Parathyroid adenoma (tissue), 2 donors: ENCODE measurements around the gene PCED1B.
"Not testable (repeated sequence)": the region's sequence is repeated elsewhere in the genome, so short reads cannot be mapped to it uniquely, and the experiment has no call there.

ENCODE experiments used
- H2AFZ ChIP-seq: fragments of 300-600 bp; sonication (generic); one replicate; pipeline ENCODE4 v1.7.0; 2017; ENCODE audit warnings: antibody characterized with exemption, mild to moderate bottlenecking
- H3K27ac ChIP-seq: fragments of 300-600 bp; sonication (generic); one replicate; pipeline ENCODE4 v1.7.0; 2017
- H3K27me3 ChIP-seq: fragments of 300-600 bp; sonication (generic); one replicate; pipeline ENCODE4 v1.7.0; 2017; ENCODE audit warnings: low read length; ENCODE audit not compliant: control insufficient read depth, insufficient read depth
- H3K36me3 ChIP-seq: fragments of 300-600 bp; sonication (generic); one replicate; pipeline ENCODE4 v1.7.0; 2017; ENCODE audit warnings: low read length; ENCODE audit not compliant: control insufficient read depth, insufficient read depth
- H3K4me1 ChIP-seq: fragments of 300-600 bp; sonication (generic); one replicate; pipeline ENCODE4 v1.7.0; 2017; ENCODE audit warnings: control low read depth
- H3K4me2 ChIP-seq: fragments of 300-600 bp; sonication (generic); one replicate; pipeline ENCODE4 v1.7.0; 2017; ENCODE audit warnings: low read length
- H3K4me3 ChIP-seq: fragments of 300-600 bp; sonication (generic); one replicate; pipeline ENCODE4 v1.7.0; 2017; ENCODE audit warnings: low read depth, low read length
- H3K79me2 ChIP-seq: fragments of 300-600 bp; sonication (generic); one replicate; pipeline ENCODE4 v1.7.0; 2017; ENCODE audit warnings: control low read depth
- H3K9ac ChIP-seq: fragments of 300-600 bp; sonication (generic); one replicate; pipeline ENCODE4 v1.7.0; 2017; ENCODE audit warnings: mild to moderate bottlenecking
- H3K9me3 ChIP-seq: fragments of 300-600 bp; sonication (generic); one replicate; pipeline ENCODE4 v1.7.0; 2017; ENCODE audit warnings: low read length; ENCODE audit not compliant: control insufficient read depth
- TF ChIP-seq, protein P1 (sequence below): fragments of 300-600 bp; sonication (generic); IDR thresholded peaks from one replicate; pipeline ENCODE4 v1.7.0; 2017; ENCODE audit warnings: antibody characterized with exemption, mild to moderate bottlenecking
- donor health status: primary hyperparathyroidism.

PCED1B gene

DNA sequence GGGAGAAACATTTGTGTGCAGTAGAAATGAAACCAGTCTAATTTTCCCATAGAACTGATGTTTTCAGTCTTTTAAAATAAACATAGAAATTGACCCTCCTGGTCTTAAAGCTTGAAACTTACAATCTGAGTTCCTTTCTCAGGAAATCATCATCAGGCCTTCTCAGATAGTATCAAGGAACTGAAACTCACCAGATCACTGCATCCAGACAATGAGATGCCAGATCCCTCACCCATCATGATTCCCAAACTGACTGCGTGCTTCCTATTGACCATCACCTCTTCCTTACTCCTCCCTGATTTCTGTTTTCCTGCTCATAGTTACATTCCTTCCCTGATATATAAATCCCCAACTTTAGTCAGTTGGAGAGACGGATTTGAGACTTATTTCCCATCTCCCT lies 195.3 kb downstream of the PCED1B start:
- no peak overlapping the region for H3K9ac ChIP-seq
- no peak overlapping the region for H3K4me2 ChIP-seq
- no peaks in the 10 kb centered on the region for H3K27me3 ChIP-seq
- H3K9me3 ChIP-seq = no peaks in the 10 kb centered on the region
- H3K36me3 ChIP-seq = no peaks in the 10 kb centered on the region
- TF ChIP-seq, protein P1, sequence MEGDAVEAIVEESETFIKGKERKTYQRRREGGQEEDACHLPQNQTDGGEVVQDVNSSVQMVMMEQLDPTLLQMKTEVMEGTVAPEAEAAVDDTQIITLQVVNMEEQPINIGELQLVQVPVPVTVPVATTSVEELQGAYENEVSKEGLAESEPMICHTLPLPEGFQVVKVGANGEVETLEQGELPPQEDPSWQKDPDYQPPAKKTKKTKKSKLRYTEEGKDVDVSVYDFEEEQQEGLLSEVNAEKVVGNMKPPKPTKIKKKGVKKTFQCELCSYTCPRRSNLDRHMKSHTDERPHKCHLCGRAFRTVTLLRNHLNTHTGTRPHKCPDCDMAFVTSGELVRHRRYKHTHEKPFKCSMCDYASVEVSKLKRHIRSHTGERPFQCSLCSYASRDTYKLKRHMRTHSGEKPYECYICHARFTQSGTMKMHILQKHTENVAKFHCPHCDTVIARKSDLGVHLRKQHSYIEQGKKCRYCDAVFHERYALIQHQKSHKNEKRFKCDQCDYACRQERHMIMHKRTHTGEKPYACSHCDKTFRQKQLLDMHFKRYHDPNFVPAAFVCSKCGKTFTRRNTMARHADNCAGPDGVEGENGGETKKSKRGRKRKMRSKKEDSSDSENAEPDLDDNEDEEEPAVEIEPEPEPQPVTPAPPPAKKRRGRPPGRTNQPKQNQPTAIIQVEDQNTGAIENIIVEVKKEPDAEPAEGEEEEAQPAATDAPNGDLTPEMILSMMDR = no peak
- H3K4me1 ChIP-seq = no peaks in the 10 kb centered on the region
- no peak overlapping the region for H3K27ac ChIP-seq
- no peak overlapping the region for H2AFZ ChIP-seq
- H3K79me2 ChIP-seq = no peaks in the 10 kb centered on the region
- no peak overlapping the region for H3K4me3 ChIP-seq

DNA sequence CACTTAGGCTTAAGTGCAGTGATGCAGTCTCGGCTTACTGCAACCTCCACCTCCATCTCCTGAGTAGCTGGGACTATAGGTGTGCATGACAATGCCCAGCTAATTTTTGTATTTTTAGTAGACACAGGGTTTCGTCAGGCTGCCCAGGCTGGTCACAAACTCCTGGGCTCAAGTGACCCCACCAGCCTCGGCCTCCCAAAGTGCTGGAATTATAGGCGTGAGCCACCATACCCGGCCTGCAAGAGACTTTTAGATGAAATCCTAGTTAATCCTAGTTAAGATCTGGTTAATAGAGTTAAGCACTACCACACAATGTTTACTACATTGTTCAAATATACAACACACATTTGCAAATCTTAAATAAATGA lies 196.8 kb downstream of the PCED1B start:
- Histone ChIP-seq H3K36me3 (no peaks in the 10 kb centered on the region), H3K27me3 (no peaks in the 10 kb centered on the region), H3K9me3 (no peaks in the 10 kb centered on the region), H3K4me2 (no peak overlapping the region), H3K9ac (no peak overlapping the region), H3K27ac (no peak overlapping the region), H3K4me1 (no peaks in the 10 kb centered on the region), H3K79me2 (no peaks in the 10 kb centered on the region), H3K4me3 (no peak overlapping the region), H2AFZ (no peak overlapping the region)
- TF ChIP-seq, protein P1 = no peak

DNA sequence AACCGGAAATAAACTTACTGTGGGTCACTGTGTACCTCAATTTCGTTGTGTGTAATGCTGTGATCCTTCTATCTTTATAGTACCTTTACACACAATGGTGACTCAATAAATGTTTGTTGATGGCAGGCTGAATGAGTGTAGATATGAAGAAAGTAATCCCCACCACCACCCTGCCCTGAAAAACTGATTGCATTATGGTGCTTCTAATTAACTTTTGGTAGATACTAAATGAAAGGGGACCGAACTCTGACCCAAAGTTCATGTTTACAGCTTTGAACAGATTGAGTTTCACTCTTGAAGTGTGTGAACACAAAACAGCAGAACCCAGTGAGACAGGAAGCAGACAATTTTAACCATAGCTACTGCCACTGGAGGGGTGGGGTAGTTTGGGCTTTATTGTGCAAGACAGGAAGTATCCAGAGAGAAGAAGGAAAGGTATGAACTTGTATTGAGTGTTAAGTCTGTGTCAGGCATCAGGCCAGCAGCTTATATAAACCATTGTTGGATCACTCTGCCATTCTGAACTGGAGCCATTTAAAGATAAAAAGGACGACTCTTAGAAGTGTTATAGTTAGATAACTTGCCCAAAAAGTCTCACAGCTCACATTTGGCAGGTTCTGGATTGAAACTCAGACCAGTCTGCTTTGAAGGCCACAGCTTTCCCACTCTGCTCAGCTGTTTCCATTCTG lies 197.3 kb downstream of the PCED1B start:
- H3K27ac ChIP-seq = no peak overlapping the region
- H3K27me3 ChIP-seq = no peaks in the 10 kb centered on the region
- H3K4me1 ChIP-seq = no peaks in the 10 kb centered on the region
- TF ChIP-seq, protein P1 = no peak
- no peaks in the 10 kb centered on the region for H3K79me2 ChIP-seq
- no peak overlapping the region for H2AFZ ChIP-seq
- no peak overlapping the region for H3K4me2 ChIP-seq
- H3K36me3 ChIP-seq = no peaks in the 10 kb centered on the region
- no peak overlapping the region for H3K9ac ChIP-seq
- H3K9me3 ChIP-seq = no peaks in the 10 kb centered on the region
- H3K4me3 ChIP-seq = no peak overlapping the region

DNA sequence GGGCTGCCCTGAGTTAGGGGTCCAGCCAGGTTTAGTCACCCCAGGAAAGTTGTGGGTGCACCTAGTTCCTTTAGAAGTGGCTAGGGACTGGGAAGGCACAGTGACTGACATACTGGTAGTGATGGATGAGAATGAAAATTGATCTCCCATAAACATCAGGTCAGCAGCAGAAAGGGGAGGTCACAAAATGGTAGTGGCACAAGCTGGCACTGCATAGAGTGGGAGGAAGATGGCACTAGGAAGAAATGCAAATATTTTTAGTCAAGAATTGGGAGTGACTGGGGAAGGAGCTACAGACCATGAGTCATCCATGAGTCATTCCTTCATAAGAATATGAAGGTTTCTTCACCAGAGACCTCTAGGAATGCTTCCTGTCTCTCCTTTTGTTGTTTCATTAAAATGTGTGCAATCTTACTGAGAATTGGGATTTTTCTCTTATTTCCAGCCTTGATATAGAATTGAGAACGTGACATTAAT lies 198.6 kb downstream of the PCED1B start:
- Histone ChIP-seq H3K4me2 (no peak overlapping the region), H3K79me2 (no peaks in the 10 kb centered on the region), H3K27ac (no peak overlapping the region), H2AFZ (no peak overlapping the region), H3K4me1 (no peaks in the 10 kb centered on the region), H3K9ac (no peak overlapping the region), H3K36me3 (no peaks in the 10 kb centered on the region), H3K9me3 (no peaks in the 10 kb centered on the region), H3K4me3 (no peak overlapping the region), H3K27me3 (no peaks in the 10 kb centered on the region)
- TF ChIP-seq, protein P1 = no peak

DNA sequence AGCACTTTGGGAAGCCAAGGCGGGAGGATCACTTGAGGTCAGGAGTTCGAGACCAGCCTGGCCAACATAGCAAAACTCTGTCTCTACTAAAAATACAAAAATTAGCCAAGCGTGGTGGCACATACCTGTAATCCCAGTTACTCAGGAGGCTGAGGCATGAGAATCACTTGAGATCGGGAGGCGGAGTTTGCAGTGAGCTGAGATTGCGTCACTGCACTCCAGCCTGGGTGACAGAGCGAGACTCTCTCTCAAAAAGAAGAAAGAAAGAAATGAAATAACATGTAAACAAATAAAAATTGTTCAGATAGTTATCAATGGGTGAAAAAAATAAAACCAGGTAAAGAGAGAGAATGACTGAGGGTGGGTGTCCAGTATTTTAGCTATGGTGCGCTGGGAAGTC lies 200.3 kb downstream of the PCED1B start:
- H3K27me3 ChIP-seq, H2AFZ ChIP-seq, H3K4me2 ChIP-seq, H3K9me3 ChIP-seq, H3K4me3 ChIP-seq, H3K9ac ChIP-seq, H3K27ac ChIP-seq, H3K36me3 ChIP-seq, H3K79me2 ChIP-seq, H3K4me1 ChIP-seq: not testable (repeated sequence)
